ENCODE data around the gene TTI1.

GRCh38 chr20:38017959-38018358, 15.3 kb downstream of the TTI1 start:
- no peak for TF ChIP-seq CTCF (IDR thresholded peaks at IDR 0.05)
- no peak for TF ChIP-seq EZH2 (IDR thresholded peaks at IDR 0.05)
- no peak for TF ChIP-seq EZH2phosphoT487 (IDR thresholded peaks at IDR 0.05)

Measured in neural progenitor cell (in vitro differentiated cells).